Astrocyte of the cerebellum (primary cell): ENCODE data around the gene MEGF8.

Experiments
- DNase-seq: peaks from one replicate; pipeline ENCODE4 v3.0.0-alpha.2; 2011; ENCODE audit warnings: low read depth
- H3K4me3 ChIP-seq: 2 replicates; pipeline ENCODE4 v1.5.1; 2011; ENCODE audit warnings: mild to moderate bottlenecking, low read depth, low read length, moderate library complexity
- in situ Hi-C: cut with HindIII; loops from 2 replicates; pipeline ENCODE4 v1.10.0; 2017; ENCODE audit warnings: low sequenced_read_pairs
- TF ChIP-seq, protein P1 (sequence below): IDR thresholded peaks from 2 replicates; pipeline ENCODE4 v1.5.1; 2012; ENCODE audit warnings: low read length, low read depth, moderate library complexity, mild to moderate bottlenecking; ENCODE audit errors: missing control alignments

Gene MEGF8

GRCh38 chr19:42394751-42395150 is 69.3 kb downstream of the MEGF8 start:
- TF ChIP-seq, protein P1, sequence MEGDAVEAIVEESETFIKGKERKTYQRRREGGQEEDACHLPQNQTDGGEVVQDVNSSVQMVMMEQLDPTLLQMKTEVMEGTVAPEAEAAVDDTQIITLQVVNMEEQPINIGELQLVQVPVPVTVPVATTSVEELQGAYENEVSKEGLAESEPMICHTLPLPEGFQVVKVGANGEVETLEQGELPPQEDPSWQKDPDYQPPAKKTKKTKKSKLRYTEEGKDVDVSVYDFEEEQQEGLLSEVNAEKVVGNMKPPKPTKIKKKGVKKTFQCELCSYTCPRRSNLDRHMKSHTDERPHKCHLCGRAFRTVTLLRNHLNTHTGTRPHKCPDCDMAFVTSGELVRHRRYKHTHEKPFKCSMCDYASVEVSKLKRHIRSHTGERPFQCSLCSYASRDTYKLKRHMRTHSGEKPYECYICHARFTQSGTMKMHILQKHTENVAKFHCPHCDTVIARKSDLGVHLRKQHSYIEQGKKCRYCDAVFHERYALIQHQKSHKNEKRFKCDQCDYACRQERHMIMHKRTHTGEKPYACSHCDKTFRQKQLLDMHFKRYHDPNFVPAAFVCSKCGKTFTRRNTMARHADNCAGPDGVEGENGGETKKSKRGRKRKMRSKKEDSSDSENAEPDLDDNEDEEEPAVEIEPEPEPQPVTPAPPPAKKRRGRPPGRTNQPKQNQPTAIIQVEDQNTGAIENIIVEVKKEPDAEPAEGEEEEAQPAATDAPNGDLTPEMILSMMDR, result no peak
- no peak overlapping the region for H3K4me3 ChIP-seq
- in situ Hi-C loops, result no loop called here
- no peak for DNase-seq

DNA sequence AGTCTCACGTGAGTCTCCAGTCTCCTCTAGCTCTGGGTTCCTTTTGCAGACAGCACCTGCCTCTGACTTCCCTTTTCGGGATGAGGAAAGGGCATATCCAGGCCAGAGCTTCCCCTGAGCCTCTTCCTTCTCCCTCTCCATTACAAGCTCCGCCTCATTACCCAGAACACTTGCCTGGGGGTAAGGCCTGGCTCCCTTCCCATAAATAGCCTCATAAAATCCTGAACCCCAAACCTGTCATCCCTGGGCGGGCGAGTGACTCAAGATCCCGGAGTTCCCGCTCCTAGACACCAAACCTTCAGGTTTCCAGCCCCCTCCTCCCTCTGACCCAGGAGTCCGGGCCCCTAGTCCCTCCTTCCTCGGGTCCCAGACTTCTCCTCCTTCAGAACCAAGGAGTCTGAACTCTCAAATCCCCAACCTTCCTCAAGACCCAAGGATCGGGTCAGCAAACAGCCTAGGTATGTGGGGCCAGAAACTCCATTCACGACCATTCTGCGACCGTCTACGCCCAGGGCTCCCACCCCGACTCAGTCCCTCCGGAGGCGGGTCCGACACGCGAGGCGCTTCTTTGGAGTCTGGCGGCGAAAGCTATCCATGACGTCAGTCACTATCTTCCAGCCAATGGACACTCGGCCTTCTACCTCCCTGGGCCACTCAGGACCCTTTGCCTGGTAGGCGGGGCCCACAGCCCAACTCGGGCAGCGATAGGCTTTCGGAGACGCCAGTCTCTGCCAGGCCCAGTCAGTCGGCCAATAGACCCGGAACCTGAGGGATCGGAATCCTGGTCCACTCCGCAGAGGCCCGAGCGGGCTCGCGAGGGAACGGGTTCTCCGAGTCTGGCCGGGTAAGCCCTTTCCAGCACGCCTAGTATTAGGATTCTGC is 71.2 kb downstream of the MEGF8 start:
- H3K4me3 ChIP-seq, result peak overlapping the region; percentile 45
- in situ Hi-C loops, result no loop called here
- TF ChIP-seq, protein P1, result no peak
- DNase-seq, result peak; percentile 98

DNA sequence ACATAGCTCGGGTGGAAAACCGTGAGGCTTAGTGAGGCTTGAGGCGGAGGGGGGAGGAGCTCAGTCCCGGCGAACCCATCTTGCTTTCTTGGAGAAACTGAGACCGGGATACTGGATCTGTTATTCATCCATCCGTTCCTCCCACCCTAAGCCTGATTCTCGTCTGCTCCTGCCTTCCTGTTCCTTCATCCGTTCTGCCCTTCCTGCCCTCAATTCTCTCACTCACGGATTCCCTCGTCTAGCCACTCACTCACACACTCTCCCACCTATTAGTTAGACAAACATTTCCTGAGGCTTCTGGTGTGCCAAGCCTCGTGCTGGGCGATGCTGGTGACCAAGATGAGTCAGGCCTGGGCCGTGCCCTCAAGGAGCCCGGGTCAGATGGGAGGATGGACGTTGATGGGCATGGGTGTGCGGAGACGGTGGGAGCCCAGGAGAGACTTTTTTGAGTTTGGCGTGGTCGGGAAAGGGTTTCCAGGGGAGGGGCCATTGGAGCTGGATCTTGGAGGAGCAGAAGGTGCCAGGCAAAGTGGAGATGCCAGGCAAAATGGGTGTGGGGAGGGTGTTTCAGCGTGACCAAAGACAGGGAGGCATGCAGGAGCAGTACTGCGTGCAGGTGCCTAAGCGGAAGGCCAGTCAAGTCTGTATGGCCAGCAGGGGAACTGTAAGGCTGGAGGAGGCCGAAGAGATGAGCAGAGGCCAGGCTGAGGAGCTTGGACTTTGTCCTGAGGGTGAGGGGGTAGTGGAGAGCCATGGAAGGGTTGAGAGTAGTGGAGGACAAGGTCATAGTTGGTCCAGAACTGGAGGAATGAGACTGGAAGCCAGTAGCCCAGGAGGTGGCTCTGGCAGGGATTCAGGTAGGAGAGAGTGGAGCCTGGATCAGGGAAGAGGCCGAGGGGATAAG is 72.1 kb downstream of the MEGF8 start:
- TF ChIP-seq, protein P1, result no peak
- peak overlapping the region; percentile 45 for H3K4me3 ChIP-seq
- DNase-seq, result no peak
- in situ Hi-C loops, result no loop called here

DNA sequence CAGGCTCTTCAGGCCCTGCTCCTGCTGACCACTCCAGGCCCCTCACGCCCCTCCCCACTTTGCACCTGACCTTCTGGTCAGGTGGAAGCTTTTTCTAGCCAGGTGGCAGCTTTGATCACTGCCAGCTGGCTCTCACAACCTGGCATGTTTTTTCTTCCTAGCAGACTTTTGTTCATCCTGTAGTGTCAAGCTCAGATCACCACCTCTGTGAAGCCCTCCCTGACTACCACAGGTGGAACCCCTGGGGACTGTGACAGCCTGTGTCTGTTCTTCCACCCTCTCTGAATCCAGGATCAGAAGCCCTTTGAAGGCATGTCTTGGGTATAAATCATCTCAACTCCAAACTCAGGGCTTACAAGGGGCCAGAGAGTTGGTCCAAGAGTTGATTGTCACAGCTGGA is 75.0 kb downstream of the MEGF8 start:
- DNase-seq, result no peak
- no peak overlapping the region for H3K4me3 ChIP-seq
- in situ Hi-C loops, result no loop called here
- TF ChIP-seq, protein P1, result no peak

DNA sequence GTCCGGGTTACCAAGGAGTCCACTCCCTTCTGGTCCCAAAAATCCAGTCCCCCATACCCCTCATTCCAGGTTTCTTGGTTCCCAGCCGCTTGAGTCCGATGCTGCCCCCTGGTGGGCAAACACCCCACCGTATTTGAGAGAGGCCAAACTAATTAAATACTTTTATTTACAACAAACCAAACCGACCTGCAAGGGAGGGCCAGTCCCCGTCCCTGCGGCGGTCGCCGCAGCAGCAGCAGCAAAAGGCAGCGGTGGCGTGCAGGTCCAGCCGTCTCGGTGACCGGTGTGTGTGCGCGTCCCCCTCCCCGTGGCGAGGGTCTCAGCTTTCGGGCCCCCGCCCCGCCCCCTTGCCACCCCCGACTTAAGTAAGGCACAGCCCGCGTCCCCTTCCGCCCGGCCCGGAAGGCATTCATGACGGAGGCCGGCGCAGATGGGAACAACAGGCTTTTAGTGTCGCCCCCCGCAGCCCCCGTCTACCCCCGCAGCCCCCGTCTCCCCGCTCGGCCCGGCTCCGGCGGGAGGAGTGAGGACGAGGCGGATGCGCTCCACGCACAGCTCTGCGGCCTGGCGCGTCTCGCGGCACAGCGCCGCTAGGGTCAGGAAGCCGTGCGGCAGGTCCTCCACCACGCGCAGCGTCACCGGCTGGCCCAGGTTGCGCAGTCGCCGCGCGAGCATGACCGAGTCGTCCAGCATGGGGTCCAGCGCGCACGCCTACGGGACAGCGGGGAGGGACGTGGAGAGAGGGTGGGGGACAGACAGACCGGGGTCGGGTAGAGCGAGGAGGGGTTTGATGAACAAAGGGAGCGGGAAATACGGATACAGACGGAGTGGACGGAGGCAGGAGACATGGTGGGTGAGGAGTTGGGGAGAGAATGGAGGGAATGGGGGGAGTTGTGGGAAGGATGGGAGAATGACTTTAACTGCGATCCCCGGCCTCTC is 76.2 kb downstream of the MEGF8 start:
- in situ Hi-C loops, result no loop called here
- peak; percentile 63 for DNase-seq
- H3K4me3 ChIP-seq, result peak overlapping the region; percentile 47
- TF ChIP-seq, protein P1, result peak; percentile 84
